CD14-positive monocyte (primary cell): ENCODE data around the gene SOBP. TPM values are rescaled to one million over a fixed set of nuclear protein-coding genes. Genes with fewer than 3 reads are reported as not detected.

Experiments
- DNase-seq, 3 donors: peaks; one replicate each; pipeline ENCODE4 v3.0.0-alpha.2; 2011 to 2022
- H2AFZ ChIP-seq: 2 replicates; pipeline ENCODE4 v1.6.0; 2012; ENCODE audit warnings: mild to moderate bottlenecking, low read depth, low read length, inconsistent platforms; ENCODE audit not compliant: insufficient read depth, poor library complexity, severe bottlenecking
- H3K27ac ChIP-seq, 2 donors: 1 replicate in 1 of 2; 2 replicates in 1 of 2; pipeline ENCODE4 v1.5.1; 2012 to 2013; ENCODE audit warnings: low read length in 2 of 2, control low read depth in 1 of 2, inconsistent platforms in 1 of 2, low read depth in 1 of 2, mild to moderate bottlenecking in 1 of 2
- H3K27me3 ChIP-seq, 2 donors: one replicate each; pipeline versions ENCODE4 v1.6.0 to v1.6.1; 2011 to 2013; ENCODE audit warnings: low read length in 2 of 2; ENCODE audit not compliant: control insufficient read depth in 2 of 2, insufficient read depth in 2 of 2
- H3K36me3 ChIP-seq, 2 donors: replicated peaks in 1 of 2; 1 replicate in 1 of 2; 2 replicates in 1 of 2; pipeline versions ENCODE4 v1.5.1 to v1.6.1; 2012 to 2013; ENCODE audit warnings: low read length in 2 of 2, control low read depth in 1 of 2, inconsistent platforms in 1 of 2, mild to moderate bottlenecking in 1 of 2; ENCODE audit not compliant: insufficient read depth in 2 of 2, control insufficient read depth in 1 of 2
- H3K4me1 ChIP-seq, 2 donors: 1 replicate in 1 of 2; 2 replicates in 1 of 2; pipeline versions ENCODE4 v1.5.1 to v1.6.1; 2012 to 2013; ENCODE audit warnings: low read length in 2 of 2, control low read depth in 1 of 2, inconsistent platforms in 1 of 2, mild to moderate bottlenecking in 1 of 2, moderate library complexity in 1 of 2; ENCODE audit not compliant: insufficient read depth in 2 of 2, control insufficient read depth in 1 of 2
- H3K4me2 ChIP-seq: replicated peaks from 2 replicates; pipeline ENCODE3; 2012; ENCODE audit warnings: low read length, moderate library complexity, mild to moderate bottlenecking; ENCODE audit not compliant: poor library complexity, severe bottlenecking; ENCODE audit errors: extremely low read depth
- H3K4me3 ChIP-seq, 3 experiments: fragments of 200-600 bp in 1 of 3; sonication (generic) in 1 of 3; replicated peaks in 1 of 3; 1 replicate in 2 of 3; 2 replicates in 1 of 3; pipeline ENCODE4 v1.5.1; 2011 to 2013; ENCODE audit warnings: low read length in 3 of 3, mild to moderate bottlenecking in 3 of 3, control low read depth in 2 of 3, low read depth in 2 of 3, inconsistent platforms in 1 of 3, moderate library complexity in 1 of 3
- H3K79me2 ChIP-seq: 2 replicates; pipeline ENCODE4 v1.6.0; 2012; ENCODE audit warnings: mild to moderate bottlenecking, control low read depth, inconsistent platforms, low read length, moderate library complexity; ENCODE audit not compliant: insufficient read depth
- H3K9ac ChIP-seq: 2 replicates; pipeline ENCODE4 v1.6.0; 2017; ENCODE audit warnings: low read length, mild to moderate bottlenecking; ENCODE audit not compliant: insufficient read depth, poor library complexity, severe bottlenecking
- H3K9me3 ChIP-seq, 2 donors: replicated peaks in 1 of 2; 1 replicate in 1 of 2; 2 replicates in 1 of 2; pipeline versions ENCODE4 v1.5.1 to v1.6.1; 2012 to 2013; ENCODE audit warnings: low read length in 2 of 2, control low read depth in 1 of 2; ENCODE audit not compliant: control insufficient read depth in 1 of 2, insufficient read depth in 1 of 2
- H4K20me1 ChIP-seq: 2 replicates; pipeline ENCODE4 v1.6.0; 2012; ENCODE audit warnings: mild to moderate bottlenecking, low read length, control low read depth, moderate library complexity; ENCODE audit not compliant: insufficient read depth
- H3K27ac Mint-ChIP-seq, 7 donors: one replicate each; pipeline ENCODE4 v1.8.0; 2020; ENCODE audit warnings: mild to moderate bottlenecking in 7 of 7, mixed read lengths in 7 of 7, moderate library complexity in 6 of 7, inconsistent platforms in 2 of 7
- H3K27me3 Mint-ChIP-seq, 3 donors: one replicate each; pipeline ENCODE4 v1.8.0; 2021 to 2022; ENCODE audit warnings: low read depth in 3 of 3, mild to moderate bottlenecking in 3 of 3, mixed read lengths in 3 of 3, moderate library complexity in 3 of 3, inconsistent platforms in 1 of 3
- H3K36me3 Mint-ChIP-seq, 2 donors: one replicate each; pipeline ENCODE4 v1.8.0; 2020; ENCODE audit warnings: mixed read lengths in 2 of 2, inconsistent platforms in 1 of 2, mild to moderate bottlenecking in 1 of 2
- H3K4me1 Mint-ChIP-seq: one replicate; pipeline ENCODE4 v1.8.0; 2020; ENCODE audit warnings: mild to moderate bottlenecking, mixed read lengths
- H3K4me3 Mint-ChIP-seq, 2 donors: one replicate each; pipeline ENCODE4 v1.8.0; 2020; ENCODE audit warnings: mild to moderate bottlenecking in 2 of 2, mixed read lengths in 2 of 2, moderate library complexity in 1 of 2
- H3K9me3 Mint-ChIP-seq, 7 donors: one replicate each; pipeline ENCODE4 v1.8.0; 2020 to 2022; ENCODE audit warnings: mixed read lengths in 7 of 7, mild to moderate bottlenecking in 6 of 7, moderate library complexity in 6 of 7, inconsistent platforms in 2 of 7
- WGBS: methylation state at CpG from one replicate; pipeline ENCODE4 v1.1.5; 2013; ENCODE audit warnings: missing lambda C conversion rate; ENCODE audit not compliant: insufficient coverage; 5-methylcytosine and 5-hydroxymethylcytosine counted together
- intact Hi-C, 2 donors: fragments of 100-400 bp; cut with micrococcal nuclease; formaldehyde crosslinking; loops; one replicate each; pipeline versions ENCODE4 v1.15.0 to v1.15.1; 2023
- polyA plus RNA-seq, 3 donors: library from polyadenylated mRNA; depleted of rRNA in 1 of 3; unstranded in 2 of 3; stranded (reverse) in 1 of 3; fragments of 300-500 nt in 2 of 3; fragments of >200 nt in 1 of 3; fragmentation: Illumina TruSeq in 2 of 3; gene quantifications; 1 replicate in 2 of 3; 2 replicates in 1 of 3; pipeline ENCODE4 v1.2.3, GENCODE V29; 2012 to 2021
- TF ChIP-seq, protein P1 (sequence below): fragments of 200-600 bp; IDR thresholded peaks from one replicate; pipeline ENCODE4 v1.8.0; 2022; ENCODE audit warnings: antibody characterized with exemption, mild to moderate bottlenecking

The SOBP gene
- polyA plus RNA-seq, 3 donors, result not detected

GRCh38 chr6:107513214-107513613 is 23.3 kb downstream of the SOBP start:
- Mint-ChIP-seq H3K27ac (no peak overlapping the region), H3K27me3 (peaks cover 0 to 2% (median under 1%) of the 10 kb centered on the region in 3 donors), H3K36me3 (no peaks in the 10 kb centered on the region), H3K4me3 (no peak overlapping the region), H3K4me1 (no peaks in the 10 kb centered on the region), H3K9me3 (peaks cover 5 to 18% (median 13%) of the 10 kb centered on the region in 7 donors)
- Histone ChIP-seq H3K27me3 (no peaks in the 10 kb centered on the region), H3K27ac (no peak overlapping the region), H2AFZ (no peak overlapping the region), H3K9ac (no peak overlapping the region), H3K4me2 (no peak overlapping the region), H4K20me1 (no peaks in the 10 kb centered on the region), H3K9me3 (peaks cover 4 to 9% of the 10 kb centered on the region in 2 donors), H3K4me3 (no peak overlapping the region), H3K79me2 (no peaks in the 10 kb centered on the region), H3K4me1 (no peaks in the 10 kb centered on the region), H3K36me3 (no peaks in the 10 kb centered on the region)
- DNase-seq, result no peak
- intact Hi-C loops, result no loop called here
- TF ChIP-seq, protein P1, sequence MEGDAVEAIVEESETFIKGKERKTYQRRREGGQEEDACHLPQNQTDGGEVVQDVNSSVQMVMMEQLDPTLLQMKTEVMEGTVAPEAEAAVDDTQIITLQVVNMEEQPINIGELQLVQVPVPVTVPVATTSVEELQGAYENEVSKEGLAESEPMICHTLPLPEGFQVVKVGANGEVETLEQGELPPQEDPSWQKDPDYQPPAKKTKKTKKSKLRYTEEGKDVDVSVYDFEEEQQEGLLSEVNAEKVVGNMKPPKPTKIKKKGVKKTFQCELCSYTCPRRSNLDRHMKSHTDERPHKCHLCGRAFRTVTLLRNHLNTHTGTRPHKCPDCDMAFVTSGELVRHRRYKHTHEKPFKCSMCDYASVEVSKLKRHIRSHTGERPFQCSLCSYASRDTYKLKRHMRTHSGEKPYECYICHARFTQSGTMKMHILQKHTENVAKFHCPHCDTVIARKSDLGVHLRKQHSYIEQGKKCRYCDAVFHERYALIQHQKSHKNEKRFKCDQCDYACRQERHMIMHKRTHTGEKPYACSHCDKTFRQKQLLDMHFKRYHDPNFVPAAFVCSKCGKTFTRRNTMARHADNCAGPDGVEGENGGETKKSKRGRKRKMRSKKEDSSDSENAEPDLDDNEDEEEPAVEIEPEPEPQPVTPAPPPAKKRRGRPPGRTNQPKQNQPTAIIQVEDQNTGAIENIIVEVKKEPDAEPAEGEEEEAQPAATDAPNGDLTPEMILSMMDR, result no peak
- no CpG with 5 or more reads among the region's 2 CpGs for WGBS

DNA sequence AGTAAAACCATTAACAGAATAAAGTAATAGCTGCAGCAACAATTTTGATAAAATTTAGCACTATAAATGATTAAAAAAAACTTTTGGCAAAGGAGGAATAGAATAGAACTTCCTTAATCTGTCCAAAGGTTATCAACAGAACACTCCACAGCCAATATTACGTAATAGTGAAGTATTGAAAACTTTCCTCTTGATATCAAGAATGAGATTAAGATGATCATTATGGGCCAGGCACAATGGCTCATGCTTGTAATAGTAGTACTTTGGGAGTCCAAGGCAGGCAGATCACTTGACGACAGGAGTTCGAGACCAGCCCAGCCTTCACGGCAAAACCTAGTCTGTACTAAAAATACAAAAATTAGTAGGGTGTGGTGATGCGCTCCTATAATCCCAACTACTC is 26.0 kb downstream of the SOBP start:
- Histone ChIP-seq H3K79me2 (no peaks in the 10 kb centered on the region), H3K4me2 (no peak overlapping the region), H4K20me1 (no peaks in the 10 kb centered on the region), H3K27me3 (no peaks in the 10 kb centered on the region), H3K4me1 (no peaks in the 10 kb centered on the region), H3K9ac (no peak overlapping the region), H3K27ac (no peak overlapping the region), H3K9me3 (peaks cover 4 to 9% of the 10 kb centered on the region in 2 donors), H3K36me3 (no peaks in the 10 kb centered on the region), H2AFZ (no peak overlapping the region), H3K4me3 (no peak overlapping the region)
- 100% methylated on average over 2 of the region's 5 CpGs for WGBS
- TF ChIP-seq, protein P1, result no peak
- Mint-ChIP-seq H3K36me3 (no peaks in the 10 kb centered on the region), H3K27ac (no peak overlapping the region), H3K4me3 (no peak overlapping the region), H3K27me3 (peaks cover 2% of the 10 kb centered on the region in 3 donors), H3K9me3 (peaks cover 2 to 18% (median 13%) of the 10 kb centered on the region in 7 donors), H3K4me1 (no peaks in the 10 kb centered on the region)
- DNase-seq, result no peak
- intact Hi-C loops, result no loop called here
